VCaP (cell line): ENCODE data around the gene PACS2.

ENCODE experiments used
- H3K27ac ChIP-seq: fragments of 450-650 bp; 2 replicates; pipeline ENCODE4 v1.5.1; 2017
- TF ChIP-seq, protein P1 (sequence below): fragments of 450-650 bp; conservative IDR thresholded peaks from 2 replicates; pipeline ENCODE4 v1.5.1; 2017; ENCODE audit warnings: mild to moderate bottlenecking, moderate library complexity

The PACS2 gene

DNA sequence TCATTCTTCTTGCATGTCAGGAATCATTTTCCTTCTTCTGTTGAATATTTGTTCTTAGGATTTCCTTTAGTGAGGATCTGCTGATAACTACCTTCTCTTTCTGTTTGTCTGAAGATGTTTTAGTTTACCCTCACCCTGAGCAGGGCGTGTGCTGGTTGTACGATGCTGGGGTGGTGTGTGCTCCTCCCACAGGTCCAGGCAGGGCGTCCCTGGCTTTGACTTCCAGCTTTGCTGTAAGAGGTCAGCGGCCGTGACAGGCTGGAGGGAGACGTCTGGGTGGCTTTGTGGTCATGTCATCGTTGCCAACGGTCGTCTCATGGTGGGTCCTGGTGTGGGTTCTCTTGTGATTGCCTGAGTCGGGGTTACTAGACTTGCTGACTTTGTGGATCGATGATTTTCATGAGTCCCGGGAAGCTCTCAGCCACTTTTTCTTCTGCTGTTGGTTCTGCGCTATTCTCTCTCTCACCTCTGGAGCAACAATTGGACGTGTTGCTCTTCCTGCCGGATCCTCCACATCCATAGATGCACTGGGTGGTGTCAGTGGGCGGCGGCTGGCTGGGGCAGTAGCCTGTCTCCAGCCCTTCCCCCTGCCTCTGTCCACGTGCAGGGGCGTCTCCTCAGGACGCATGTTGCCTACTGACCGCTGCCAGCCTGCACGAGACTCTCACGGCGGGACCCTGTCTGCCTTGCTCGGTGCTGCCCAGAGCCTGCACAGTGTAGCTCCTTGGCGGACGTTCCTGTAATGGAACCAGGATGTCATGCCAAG lies 8.4 kb downstream of the PACS2 start:
- TF ChIP-seq, protein P1, sequence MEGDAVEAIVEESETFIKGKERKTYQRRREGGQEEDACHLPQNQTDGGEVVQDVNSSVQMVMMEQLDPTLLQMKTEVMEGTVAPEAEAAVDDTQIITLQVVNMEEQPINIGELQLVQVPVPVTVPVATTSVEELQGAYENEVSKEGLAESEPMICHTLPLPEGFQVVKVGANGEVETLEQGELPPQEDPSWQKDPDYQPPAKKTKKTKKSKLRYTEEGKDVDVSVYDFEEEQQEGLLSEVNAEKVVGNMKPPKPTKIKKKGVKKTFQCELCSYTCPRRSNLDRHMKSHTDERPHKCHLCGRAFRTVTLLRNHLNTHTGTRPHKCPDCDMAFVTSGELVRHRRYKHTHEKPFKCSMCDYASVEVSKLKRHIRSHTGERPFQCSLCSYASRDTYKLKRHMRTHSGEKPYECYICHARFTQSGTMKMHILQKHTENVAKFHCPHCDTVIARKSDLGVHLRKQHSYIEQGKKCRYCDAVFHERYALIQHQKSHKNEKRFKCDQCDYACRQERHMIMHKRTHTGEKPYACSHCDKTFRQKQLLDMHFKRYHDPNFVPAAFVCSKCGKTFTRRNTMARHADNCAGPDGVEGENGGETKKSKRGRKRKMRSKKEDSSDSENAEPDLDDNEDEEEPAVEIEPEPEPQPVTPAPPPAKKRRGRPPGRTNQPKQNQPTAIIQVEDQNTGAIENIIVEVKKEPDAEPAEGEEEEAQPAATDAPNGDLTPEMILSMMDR = no peak

DNA sequence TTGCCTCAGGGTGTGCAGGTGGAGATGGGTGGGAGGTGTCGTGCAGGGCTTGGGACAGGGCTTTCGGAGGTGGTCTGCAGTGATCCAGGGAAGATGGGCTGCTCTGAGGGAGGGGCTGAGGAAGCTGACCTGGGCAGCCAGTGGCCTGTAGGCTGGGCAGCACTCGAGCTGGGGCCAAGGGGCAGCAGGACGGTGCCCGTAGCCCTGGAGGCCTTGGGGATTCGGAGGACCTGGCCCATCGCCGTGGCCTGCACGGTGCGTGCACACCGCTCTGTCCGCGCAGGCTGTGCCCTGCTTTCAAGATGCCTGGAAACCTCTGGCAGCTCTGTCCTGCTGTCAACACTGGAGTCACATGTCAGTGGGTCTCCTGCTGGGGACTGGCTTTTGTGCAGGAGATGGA lies 9.1 kb downstream of the PACS2 start:
- TF ChIP-seq, protein P1 = no peak
- H3K27ac ChIP-seq = no peak overlapping the region

More for the DNA sequence above, 8.4 kb downstream of the PACS2 start:
- H3K27ac ChIP-seq = no peak overlapping the region

DNA sequence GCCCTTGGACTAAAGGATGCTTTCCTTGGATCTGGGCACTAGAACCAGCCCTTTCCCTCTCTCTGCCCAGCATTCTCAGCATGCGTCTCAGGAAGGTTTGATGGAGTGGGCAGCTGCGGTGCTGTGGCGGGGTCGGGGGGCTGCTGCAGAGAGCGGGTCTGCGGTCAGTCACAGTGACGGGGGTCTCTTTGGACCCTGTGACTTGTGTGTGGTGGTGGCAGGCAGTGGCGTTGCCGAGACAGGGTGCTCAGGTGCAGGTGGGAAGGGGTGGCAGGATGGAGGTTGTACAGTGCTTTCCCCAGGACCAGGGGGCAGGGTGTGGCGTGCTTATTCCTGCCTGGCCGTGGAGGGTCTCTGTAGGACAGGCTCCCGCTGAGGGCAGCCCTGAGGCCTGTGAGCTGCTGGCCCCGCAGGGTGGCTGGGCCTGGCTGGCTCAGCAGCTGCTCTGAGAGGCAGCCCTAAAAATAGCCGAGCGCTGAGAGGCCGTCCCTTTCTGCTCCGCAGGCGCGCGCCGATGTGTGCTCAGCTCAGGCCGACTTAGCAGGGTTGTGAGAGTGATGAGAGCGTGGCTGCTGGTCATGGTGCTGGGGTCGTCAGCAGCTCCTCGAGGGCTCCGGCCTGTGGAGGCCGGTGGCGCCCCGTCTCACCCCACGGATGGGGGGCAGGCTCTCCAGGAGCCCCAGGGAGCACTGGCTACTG lies 9.7 kb downstream of the PACS2 start:
- no peak overlapping the region for H3K27ac ChIP-seq
- TF ChIP-seq, protein P1 = no peak

DNA sequence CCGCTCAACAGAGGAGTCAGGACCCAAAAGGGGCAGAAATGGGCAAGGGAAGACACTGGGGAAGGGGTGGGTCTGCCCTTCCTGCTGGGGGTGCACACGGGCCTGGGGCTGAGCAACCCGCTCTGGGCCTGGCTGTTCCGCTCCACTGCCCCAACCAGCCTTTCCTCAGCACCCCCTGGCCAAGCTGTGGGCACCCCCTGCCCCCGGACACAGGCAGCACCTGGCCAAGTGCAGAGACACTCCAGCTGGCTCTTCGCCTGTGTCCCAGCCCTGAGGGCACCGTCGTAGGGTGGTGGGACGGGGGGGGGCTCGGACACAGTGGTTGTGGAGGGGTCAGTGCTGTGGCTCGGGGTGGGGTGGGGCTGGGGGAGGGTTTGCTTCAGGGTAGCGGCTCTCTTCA lies 10.3 kb downstream of the PACS2 start:
- TF ChIP-seq, protein P1 = no peak
- no peak overlapping the region for H3K27ac ChIP-seq

DNA sequence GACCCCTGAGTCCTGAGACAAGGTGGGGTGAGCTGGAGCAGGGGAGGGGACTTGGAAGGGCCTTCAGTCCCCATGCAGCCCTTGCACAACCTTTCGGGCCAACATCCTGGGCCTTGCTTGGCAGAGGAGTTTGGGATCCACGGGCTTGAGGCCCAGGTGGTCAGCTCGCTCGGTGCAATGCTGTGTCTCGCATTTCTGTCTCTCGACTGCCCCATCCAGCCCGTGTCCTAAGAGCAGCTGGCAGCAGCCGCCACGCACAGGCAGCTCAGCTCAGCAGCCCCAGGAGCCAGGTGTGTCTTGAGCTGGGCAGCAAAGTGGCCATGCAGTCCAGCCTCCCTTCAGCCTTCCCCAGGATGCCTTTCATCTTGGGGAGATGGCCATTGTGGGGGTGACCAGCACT lies 10.8 kb downstream of the PACS2 start:
- TF ChIP-seq, protein P1 = no peak
- H3K27ac ChIP-seq = no peak overlapping the region

DNA sequence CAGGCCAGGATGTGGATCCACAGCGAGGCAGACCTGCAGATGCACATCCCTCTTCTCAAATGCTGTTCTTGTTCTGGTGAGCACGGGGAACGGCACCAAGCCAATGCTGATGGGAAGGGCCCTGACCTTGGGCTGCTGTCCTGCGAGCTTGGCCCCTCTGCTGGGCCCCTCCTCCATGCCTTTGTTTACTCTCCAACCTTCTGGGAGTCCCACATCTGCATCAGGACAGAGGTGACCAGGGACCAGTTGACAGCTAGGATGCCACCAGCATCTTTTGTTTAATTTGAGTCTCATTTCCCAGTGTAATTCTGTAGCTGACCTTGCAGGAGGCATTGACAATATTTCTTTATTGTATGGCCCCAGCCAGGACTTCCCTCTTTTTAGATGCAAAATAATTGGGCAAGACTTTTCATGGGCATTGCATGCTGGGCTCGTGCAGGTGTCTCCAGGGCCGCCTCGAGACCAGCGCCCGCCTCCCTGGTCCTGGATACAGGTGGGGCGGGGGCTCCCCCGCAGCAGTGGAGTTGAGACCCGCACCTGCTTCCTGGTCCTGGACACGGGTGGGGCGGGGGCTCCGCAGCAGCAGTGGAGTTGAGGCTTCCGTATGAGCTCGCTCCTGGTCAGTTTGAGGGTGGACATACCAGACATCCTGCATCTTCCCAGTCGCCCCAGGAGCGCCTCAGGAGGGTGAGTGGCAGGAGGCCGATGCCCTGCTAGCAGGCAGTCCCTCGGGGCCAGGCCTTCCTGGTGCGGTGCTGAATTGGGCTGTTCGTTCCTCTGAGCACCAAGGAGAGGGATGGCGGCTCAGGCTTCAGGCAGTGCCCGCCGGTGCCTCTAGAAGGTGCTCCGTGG lies 11.4 kb downstream of the PACS2 start:
- TF ChIP-seq, protein P1 = no peak
- no peak overlapping the region for H3K27ac ChIP-seq

DNA sequence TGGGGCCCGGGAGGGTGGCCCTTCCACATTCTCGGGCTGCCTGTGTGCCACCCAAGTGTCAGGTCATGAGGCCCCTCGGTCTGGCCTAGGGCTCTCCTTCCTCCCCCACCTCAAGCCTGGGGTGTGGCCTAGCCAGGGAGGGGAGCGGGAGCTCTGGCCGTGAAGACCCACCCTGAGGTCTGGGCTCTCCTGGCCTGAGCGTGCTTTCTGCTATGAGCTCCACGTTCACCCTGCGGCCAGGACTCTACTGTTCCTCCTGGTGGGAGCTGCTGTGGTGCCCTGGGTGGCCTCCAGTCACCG lies 12.0 kb downstream of the PACS2 start:
- TF ChIP-seq, protein P1 = no peak
- H3K27ac ChIP-seq = no peak overlapping the region
